ENCODE results near the gene CD164.

Gene CD164

DNA sequence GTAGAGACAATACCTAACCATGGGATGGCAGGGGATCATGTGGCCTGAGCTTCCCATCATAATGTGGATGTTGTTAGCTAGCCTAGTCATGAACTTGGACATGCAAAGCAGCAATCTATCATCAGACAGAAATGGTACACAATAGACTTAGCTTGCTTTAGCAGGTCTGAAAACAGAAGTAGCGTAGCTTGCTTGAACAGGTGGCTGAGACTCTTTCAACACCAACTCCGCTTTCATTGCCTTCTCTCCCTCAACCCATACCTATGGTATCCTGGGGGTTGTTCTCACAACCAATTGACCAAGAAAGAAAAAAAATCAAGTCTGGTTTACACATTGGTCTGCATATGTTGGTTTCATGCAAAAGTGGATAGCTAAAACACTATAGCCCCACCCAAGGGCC, 23.0 kb downstream of the CD164 start:
- H3K27me3 ChIP-seq (ENCODE audit: insufficient read depth, low read length) = no peaks in the 10 kb centered on the region
- H3K9me3 ChIP-seq (ENCODE audit: insufficient read depth, low read depth, low read length) = peaks cover 20% of the 10 kb centered on the region; the same call in 1 of the 2 replicates
- peaks cover 72% of the 10 kb centered on the region for H3K36me3 ChIP-seq (ENCODE audit: insufficient read depth, low read length)
- no peak overlapping the region for H3K4me3 ChIP-seq (ENCODE audit: low read length)
- H3K9ac ChIP-seq (ENCODE audit: low read depth, low read length) = no peak overlapping the region
- H3K4me1 ChIP-seq (ENCODE audit: insufficient read depth, low read length) = no peaks in the 10 kb centered on the region
- no peak overlapping the region for H3K27ac ChIP-seq (ENCODE audit: low read depth, low read length)
- 93% methylated on average over 2 of the region's 2 CpGs for WGBS

GRCh38 chr6:109358204-109358603, 24.1 kb downstream of the CD164 start:
- Histone ChIP-seq H3K4me3 (ENCODE audit: low read length) (no peak overlapping the region), H3K27ac (ENCODE audit: low read depth, low read length) (no peak overlapping the region), H3K36me3 (ENCODE audit: insufficient read depth, low read length) (peaks cover 67% of the 10 kb centered on the region)

DNA sequence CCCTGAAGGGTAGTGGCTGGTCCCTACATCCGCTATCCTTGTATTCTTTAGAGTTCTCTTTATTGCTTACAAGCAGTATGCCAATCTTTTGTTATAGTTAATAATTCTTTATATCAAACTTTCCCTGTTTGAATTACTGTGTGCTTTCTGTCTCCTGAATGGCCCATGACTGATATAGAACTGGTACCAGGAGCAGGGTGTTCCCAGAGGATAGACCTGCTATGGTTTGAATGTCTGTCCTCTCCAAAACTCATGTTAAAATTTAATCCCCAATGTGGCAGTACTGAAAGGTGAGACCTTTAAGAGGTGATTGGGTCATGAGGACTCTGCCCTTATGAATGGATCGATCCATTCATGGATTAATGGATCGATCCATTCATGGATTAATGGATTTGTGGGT, 26.0 kb downstream of the CD164 start:
- no peaks in the 10 kb centered on the region for H3K4me1 ChIP-seq (ENCODE audit: insufficient read depth, low read length)
- no peak overlapping the region for H3K9ac ChIP-seq (ENCODE audit: low read depth, low read length)
- H3K27me3 ChIP-seq (ENCODE audit: insufficient read depth, low read length) = no peaks in the 10 kb centered on the region
- H3K36me3 ChIP-seq (ENCODE audit: insufficient read depth, low read length) = peaks cover 53% of the 10 kb centered on the region
- H3K9me3 ChIP-seq (ENCODE audit: insufficient read depth, low read depth, low read length) = peaks cover 20% of the 10 kb centered on the region; the same call in 1 of the 2 replicates
- 96% methylated on average over 2 of the region's 3 CpGs for WGBS
- no peak overlapping the region for H3K4me3 ChIP-seq (ENCODE audit: low read length)
- no peak overlapping the region for H3K27ac ChIP-seq (ENCODE audit: low read depth, low read length)

More at GRCh38 chr6:109358204-109358603, 24.1 kb downstream of the CD164 start:
- Histone ChIP-seq H3K9ac (ENCODE audit: low read depth, low read length) (no peak overlapping the region), H3K4me1 (ENCODE audit: insufficient read depth, low read length) (no peaks in the 10 kb centered on the region), H3K9me3 (ENCODE audit: insufficient read depth, low read depth, low read length) (peaks cover 20% of the 10 kb centered on the region; the same call in 1 of the 2 replicates), H3K27me3 (ENCODE audit: insufficient read depth, low read length) (no peaks in the 10 kb centered on the region)

- Histone ChIP-seq H3K27ac (ENCODE audit: low read depth, low read length) (no peak overlapping the region), H3K9ac (ENCODE audit: low read depth, low read length) (no peak overlapping the region), H3K4me1 (ENCODE audit: insufficient read depth, low read length) (no peaks in the 10 kb centered on the region), H3K27me3 (ENCODE audit: insufficient read depth, low read length) (no peaks in the 10 kb centered on the region), H3K9me3 (ENCODE audit: insufficient read depth, low read depth, low read length) (peaks cover 7% of the 10 kb centered on the region; the same call in 1 of the 2 replicates), H3K36me3 (ENCODE audit: insufficient read depth, low read length) (peaks cover 12% of the 10 kb centered on the region; the same call in 1 of the 2 replicates), H3K4me3 (ENCODE audit: low read length) (no peak overlapping the region)
- 94% methylated on average over 5 of the region's 5 CpGs for WGBS
Observed at GRCh38 chr6:109351231-109352130, 30.8 kb downstream of the CD164 start.

GRCh38 chr6:109349419-109349987, 32.8 kb downstream of the CD164 start:
- Histone ChIP-seq H3K27me3 (ENCODE audit: insufficient read depth, low read length) (no peaks in the 10 kb centered on the region), H3K27ac (ENCODE audit: low read depth, low read length) (no peak overlapping the region), H3K9ac (ENCODE audit: low read depth, low read length) (no peak overlapping the region), H3K9me3 (ENCODE audit: insufficient read depth, low read depth, low read length) (no peaks in the 10 kb centered on the region), H3K36me3 (ENCODE audit: insufficient read depth, low read length) (no peaks in the 10 kb centered on the region), H3K4me3 (ENCODE audit: low read length) (no peak overlapping the region), H3K4me1 (ENCODE audit: insufficient read depth, low read length) (no peaks in the 10 kb centered on the region)
- WGBS = 94% methylated on average over 3 of the region's 3 CpGs

GRCh38 chr6:109348226-109348625, 34.0 kb downstream of the CD164 start:
- H3K9me3 ChIP-seq (ENCODE audit: insufficient read depth, low read depth, low read length) = no peaks in the 10 kb centered on the region
- WGBS = 93% methylated on average over 8 of the region's 8 CpGs
- no peak overlapping the region for H3K27ac ChIP-seq (ENCODE audit: low read depth, low read length)
- no peaks in the 10 kb centered on the region for H3K36me3 ChIP-seq (ENCODE audit: insufficient read depth, low read length)
- H3K4me1 ChIP-seq (ENCODE audit: insufficient read depth, low read length) = no peaks in the 10 kb centered on the region; the same call in 1 of the 2 replicates
- no peak overlapping the region for H3K9ac ChIP-seq (ENCODE audit: low read depth, low read length)
- H3K4me3 ChIP-seq (ENCODE audit: low read length) = no peak overlapping the region
- H3K27me3 ChIP-seq (ENCODE audit: insufficient read depth, low read length) = no peaks in the 10 kb centered on the region

GRCh38 chr6:109347779-109348178, 34.5 kb downstream of the CD164 start:
- Histone ChIP-seq H3K9me3 (ENCODE audit: insufficient read depth, low read depth, low read length) (no peaks in the 10 kb centered on the region), H3K4me1 (ENCODE audit: insufficient read depth, low read length) (no peaks in the 10 kb centered on the region; the same call in 1 of the 2 replicates), H3K27me3 (ENCODE audit: insufficient read depth, low read length) (no peaks in the 10 kb centered on the region), H3K4me3 (ENCODE audit: low read length) (no peak overlapping the region), H3K9ac (ENCODE audit: low read depth, low read length) (no peak overlapping the region), H3K27ac (ENCODE audit: low read depth, low read length) (no peak overlapping the region), H3K36me3 (ENCODE audit: insufficient read depth, low read length) (no peaks in the 10 kb centered on the region)
- 92% methylated on average over 3 of the region's 3 CpGs for WGBS

DNA sequence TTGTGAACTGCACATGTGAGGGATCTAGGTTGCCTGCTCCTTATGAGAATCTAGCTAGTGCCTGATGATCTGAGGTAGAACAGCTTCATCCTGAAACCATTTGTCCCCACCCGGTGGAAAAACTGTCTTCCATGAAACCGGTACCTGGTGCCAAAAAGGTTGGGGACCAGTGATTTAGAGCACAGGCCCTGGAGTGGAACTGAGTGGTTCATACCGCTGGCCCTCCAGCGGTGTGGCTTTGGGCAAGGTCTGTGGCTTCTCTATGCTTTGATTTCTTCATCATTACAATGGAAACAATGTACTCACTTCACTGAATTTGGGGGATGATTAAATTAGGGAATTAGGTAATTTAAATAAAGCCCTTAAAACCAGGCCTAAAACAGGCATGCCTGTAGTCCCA, 36.3 kb downstream of the CD164 start:
- no peak overlapping the region for H3K4me3 ChIP-seq (ENCODE audit: low read length)
- H3K9me3 ChIP-seq (ENCODE audit: insufficient read depth, low read depth, low read length) = no peaks in the 10 kb centered on the region
- H3K4me1 ChIP-seq (ENCODE audit: insufficient read depth, low read length) = no peaks in the 10 kb centered on the region; the same call in 1 of the 2 replicates
- no peaks in the 10 kb centered on the region for H3K27me3 ChIP-seq (ENCODE audit: insufficient read depth, low read length)
- no peak overlapping the region for H3K27ac ChIP-seq (ENCODE audit: low read depth, low read length)
- H3K36me3 ChIP-seq (ENCODE audit: insufficient read depth, low read length) = no peaks in the 10 kb centered on the region
- H3K9ac ChIP-seq (ENCODE audit: low read depth, low read length) = no peak overlapping the region
- 95% methylated on average over 4 of the region's 4 CpGs for WGBS

GRCh38 chr6:109344226-109344625, 38.0 kb downstream of the CD164 start:
- Histone ChIP-seq H3K27me3 (ENCODE audit: insufficient read depth, low read length) (no peaks in the 10 kb centered on the region), H3K4me3 (ENCODE audit: low read length) (no peak overlapping the region), H3K9ac (ENCODE audit: low read depth, low read length) (no peak overlapping the region), H3K4me1 (ENCODE audit: insufficient read depth, low read length) (no peaks in the 10 kb centered on the region; the same call in 1 of the 2 replicates), H3K36me3 (ENCODE audit: insufficient read depth, low read length) (no peaks in the 10 kb centered on the region), H3K9me3 (ENCODE audit: insufficient read depth, low read depth, low read length) (no peaks in the 10 kb centered on the region), H3K27ac (ENCODE audit: low read depth, low read length) (no peak overlapping the region)
- 90% methylated on average over 2 of the region's 2 CpGs for WGBS

DNA sequence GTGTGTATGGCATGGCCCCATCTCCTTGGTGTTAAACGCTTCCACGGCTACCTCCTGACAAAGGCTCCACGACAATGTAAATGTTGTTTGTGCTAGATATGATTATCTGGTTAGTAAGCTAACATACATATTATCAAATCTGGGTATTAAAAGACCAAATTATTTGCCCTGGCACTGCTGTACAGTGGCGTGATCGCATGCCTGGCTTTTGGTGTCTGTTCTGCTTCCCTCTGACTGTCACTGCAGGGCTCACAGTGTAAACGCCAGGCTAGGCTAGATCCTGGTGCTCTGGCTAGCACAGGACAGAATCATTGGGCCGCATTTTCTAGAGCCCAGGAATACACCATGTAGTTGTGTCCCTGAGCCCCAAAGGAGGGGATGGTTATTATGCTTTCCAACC, 38.7 kb downstream of the CD164 start:
- H3K27me3 ChIP-seq (ENCODE audit: insufficient read depth, low read length) = no peaks in the 10 kb centered on the region
- no peaks in the 10 kb centered on the region; the same call in 1 of the 2 replicates for H3K4me1 ChIP-seq (ENCODE audit: insufficient read depth, low read length)
- H3K27ac ChIP-seq (ENCODE audit: low read depth, low read length) = no peak overlapping the region
- H3K9ac ChIP-seq (ENCODE audit: low read depth, low read length) = no peak overlapping the region
- WGBS = 96% methylated on average over 7 of the region's 7 CpGs
- H3K9me3 ChIP-seq (ENCODE audit: insufficient read depth, low read depth, low read length) = no peaks in the 10 kb centered on the region
- no peaks in the 10 kb centered on the region for H3K36me3 ChIP-seq (ENCODE audit: insufficient read depth, low read length)
- no peak overlapping the region for H3K4me3 ChIP-seq (ENCODE audit: low read length)

DNA sequence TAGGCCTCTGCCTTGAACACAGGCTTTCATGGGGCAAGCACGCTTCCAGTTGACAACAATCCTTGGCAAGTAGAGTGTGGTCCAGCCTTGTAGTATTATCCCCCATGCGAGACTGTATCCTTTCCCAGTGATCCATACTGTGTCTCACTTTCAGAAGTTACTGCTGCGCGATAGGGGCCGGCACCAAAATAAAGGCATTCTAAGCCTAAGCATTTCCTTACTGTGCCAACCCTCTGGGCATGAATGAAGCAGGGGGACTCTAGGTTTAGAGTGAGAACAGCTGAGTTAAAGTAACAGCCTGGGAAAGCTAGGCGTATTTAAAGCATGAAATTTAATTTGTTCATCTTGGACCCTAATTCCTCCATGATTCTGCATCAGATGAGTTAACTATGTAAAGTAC, 39.4 kb downstream of the CD164 start:
- Histone ChIP-seq H3K36me3 (ENCODE audit: insufficient read depth, low read length) (no peaks in the 10 kb centered on the region), H3K27me3 (ENCODE audit: insufficient read depth, low read length) (no peaks in the 10 kb centered on the region), H3K9ac (ENCODE audit: low read depth, low read length) (no peak overlapping the region), H3K9me3 (ENCODE audit: insufficient read depth, low read depth, low read length) (no peaks in the 10 kb centered on the region), H3K4me1 (ENCODE audit: insufficient read depth, low read length) (no peaks in the 10 kb centered on the region; the same call in 1 of the 2 replicates), H3K27ac (ENCODE audit: low read depth, low read length) (no peak overlapping the region), H3K4me3 (ENCODE audit: low read length) (no peak overlapping the region)
- WGBS = 97% methylated on average over 6 of the region's 6 CpGs

Data from HUES64 (cell line).